ENCODE results near the gene TBC1D17. TPM values are rescaled to one million over a fixed set of nuclear protein-coding genes. Genes with fewer than 3 reads are reported as not detected.
A peak's percentile ranks its signal among the peaks of the same experiment; 100 is the strongest.

The TBC1D17 gene
- total RNA-seq, 2 donors from 2014 or later: 40.7 to 47.3 TPM

GRCh38 chr19:49925486-49925885 is 48.0 kb downstream of the TBC1D17 start:
- no peak overlapping the region for H3K9ac ChIP-seq (ENCODE audit: extremely low read depth, low read length, poor library complexity, severe bottlenecking)
- Mint-ChIP-seq H3K4me3 (no peak overlapping the region), H3K9me3 (no peaks in the 10 kb centered on the region), H3K4me1 (peaks cover 20% of the 10 kb centered on the region), H3K36me3 (ENCODE audit: low read depth) (peaks cover 67% of the 10 kb centered on the region), H3K27ac (no peak overlapping the region), H3K27me3 (ENCODE audit: insufficient read depth) (no peaks in the 10 kb centered on the region)
- H3K4me1 ChIP-seq (ENCODE audit: control insufficient read depth, insufficient read depth, low read length): peaks cover 7% of the 10 kb centered on the region
- DNase-seq: no peak
- peaks cover 62% of the 10 kb centered on the region for H3K36me3 ChIP-seq (ENCODE audit: control insufficient read depth, insufficient read depth, low read length)
- no peaks in the 10 kb centered on the region for H3K9me3 ChIP-seq (ENCODE audit: control insufficient read depth, low read length)
- no peak overlapping the region for H3K4me3 ChIP-seq (ENCODE audit: low read length)
- TF ChIP-seq CTCF (conservative IDR thresholded peaks at IDR 0.05): no peak
- 95 to 100% methylated on average over 2 to 5 of the region's 5 CpGs for WGBS, 2 experiments (ENCODE audit: insufficient coverage in 1 of 2, insufficient read length in 1 of 2)
- no peaks in the 10 kb centered on the region for H3K27me3 ChIP-seq (ENCODE audit: control insufficient read depth, insufficient read depth, low read length, poor library complexity, severe bottlenecking)
- H3K27ac ChIP-seq (ENCODE audit: low read depth, low read length): no peak overlapping the region

GRCh38 chr19:49926515-49926914 is 49.0 kb downstream of the TBC1D17 start:
- no peak overlapping the region for H3K4me3 Mint-ChIP-seq
- Histone ChIP-seq H3K9me3 (ENCODE audit: control insufficient read depth, low read length) (no peaks in the 10 kb centered on the region), H3K27me3 (ENCODE audit: control insufficient read depth, insufficient read depth, low read length, poor library complexity, severe bottlenecking) (no peaks in the 10 kb centered on the region), H3K4me1 (ENCODE audit: control insufficient read depth, insufficient read depth, low read length) (peaks cover 7% of the 10 kb centered on the region), H3K4me3 (ENCODE audit: low read length) (no peak overlapping the region), H3K36me3 (ENCODE audit: control insufficient read depth, insufficient read depth, low read length) (peaks cover 69% of the 10 kb centered on the region), H3K27ac (ENCODE audit: low read depth, low read length) (no peak overlapping the region), H3K9ac (ENCODE audit: extremely low read depth, low read length, poor library complexity, severe bottlenecking) (no peak overlapping the region)
- 96 to 100% methylated on average over 1 to 10 of the region's 10 CpGs for WGBS, 2 experiments (ENCODE audit: insufficient coverage in 1 of 2, insufficient read length in 1 of 2)
- H3K4me1 Mint-ChIP-seq: peaks cover 16% of the 10 kb centered on the region
- TF ChIP-seq CTCF (conservative IDR thresholded peaks at IDR 0.05): no peak
- H3K36me3 Mint-ChIP-seq (ENCODE audit: low read depth): peaks cover 62% of the 10 kb centered on the region
- DNase-seq: peak; percentile 28
- H3K27me3 Mint-ChIP-seq (ENCODE audit: insufficient read depth): no peaks in the 10 kb centered on the region
- H3K9me3 Mint-ChIP-seq: no peaks in the 10 kb centered on the region
- no peak overlapping the region for H3K27ac Mint-ChIP-seq

GRCh38 chr19:49927526-49928264 is 50.2 kb downstream of the TBC1D17 start:
- peak overlapping the region; percentile 83 for H3K4me3 Mint-ChIP-seq
- H3K9me3 ChIP-seq (ENCODE audit: control insufficient read depth, low read length): no peaks in the 10 kb centered on the region
- H3K36me3 ChIP-seq (ENCODE audit: control insufficient read depth, insufficient read depth, low read length): peaks cover 70% of the 10 kb centered on the region
- no peaks in the 10 kb centered on the region for H3K9me3 Mint-ChIP-seq
- H3K36me3 Mint-ChIP-seq (ENCODE audit: low read depth): peaks cover 59% of the 10 kb centered on the region
- no peak overlapping the region for H3K9ac ChIP-seq (ENCODE audit: extremely low read depth, low read length, poor library complexity, severe bottlenecking)
- H3K4me1 Mint-ChIP-seq: peaks cover 10% of the 10 kb centered on the region
- WGBS, 2 experiments (ENCODE audit: insufficient coverage in 1 of 2, insufficient read length in 1 of 2): 95 to 96% methylated on average over 12 to 14 of the region's 14 CpGs
- H3K4me1 ChIP-seq (ENCODE audit: control insufficient read depth, insufficient read depth, low read length): peaks cover 7% of the 10 kb centered on the region
- no peak for TF ChIP-seq CTCF (conservative IDR thresholded peaks at IDR 0.05)
- no peaks in the 10 kb centered on the region for H3K27me3 ChIP-seq (ENCODE audit: control insufficient read depth, insufficient read depth, low read length, poor library complexity, severe bottlenecking)
- H3K4me3 ChIP-seq (ENCODE audit: low read length): peak overlapping the region; percentile 100
- no peak for DNase-seq
- no peaks in the 10 kb centered on the region for H3K27me3 Mint-ChIP-seq (ENCODE audit: insufficient read depth)
- H3K27ac ChIP-seq (ENCODE audit: low read depth, low read length): no peak overlapping the region
- H3K27ac Mint-ChIP-seq: no peak overlapping the region
